H1 (cell line): Measurements from ENCODE around the gene SMAD7. TPM values are rescaled to one million over a fixed set of nuclear protein-coding genes. Genes with fewer than 3 reads are reported as not detected.

Experiments
- CTCF ChIA-PET: fragments of 300-600 bp; sonication (Branson Sonifier 250); formaldehyde crosslinking; loops from one replicate; lab custom pipeline; 2021; ENCODE audit not compliant: partially characterized antibody; lab: Charles Lee
- POLR2A ChIA-PET: fragments of 300-600 bp; sonication (Branson Sonifier 250); formaldehyde crosslinking; loops from one replicate; lab custom pipeline; 2021; ENCODE audit warnings: inconsistent platforms; ENCODE audit not compliant: partially characterized antibody; lab: Charles Lee
- DNase-seq, 2 experiments: peaks; one replicate each; pipeline versions ENCODE4 v3.0.0 to v3.0.0-alpha.2; 2010 to 2022; ENCODE audit warnings: low spot score in 2 of 2, low read depth in 1 of 2, mixed read lengths in 1 of 2
- FAIRE-seq: peaks from 2 replicates; lab custom pipeline; 2011; peaks lifted over from hg19 to GRCh38; lab: Jason Lieb, UNC
- H2AFZ ChIP-seq: 2 replicates; pipeline ENCODE4 v1.8.1; 2012; ENCODE audit warnings: low read length, inconsistent platforms
- H2AK5ac ChIP-seq: 2 replicates; pipeline ENCODE4 v1.6.1; 2013; ENCODE audit warnings: low read depth, low read length
- H2BK120ac ChIP-seq: replicated peaks from 2 replicates; pipeline ENCODE3; 2013; ENCODE audit warnings: low read depth, low read length, inconsistent platforms
- H2BK12ac ChIP-seq: 2 replicates; pipeline ENCODE4 v1.6.1; 2013; ENCODE audit warnings: low read depth, low read length
- H2BK15ac ChIP-seq: 2 replicates; pipeline ENCODE4 v1.6.1; 2013; ENCODE audit warnings: low read length
- H2BK20ac ChIP-seq: 2 replicates; pipeline ENCODE4 v1.6.1; 2013; ENCODE audit warnings: low read length
- H2BK5ac ChIP-seq: 2 replicates; pipeline ENCODE4 v1.6.1; 2013; ENCODE audit warnings: low read depth, low read length
- H3K14ac ChIP-seq: 2 replicates; pipeline ENCODE4 v1.6.1; 2013; ENCODE audit warnings: inconsistent platforms; ENCODE audit not compliant: insufficient read length
- H3K18ac ChIP-seq: 2 replicates; pipeline ENCODE4 v1.6.1; 2013; ENCODE audit warnings: low read length; ENCODE audit errors: extremely low read depth
- H3K23ac ChIP-seq: 2 replicates; pipeline ENCODE4 v1.6.1; 2013; ENCODE audit warnings: inconsistent platforms; ENCODE audit not compliant: insufficient read length
- H3K23me2 ChIP-seq: 2 replicates; pipeline ENCODE4 v1.6.1; 2013; ENCODE audit warnings: low read depth, low read length
- H3K27ac ChIP-seq: 2 replicates; pipeline ENCODE4 v1.6.1; 2011; ENCODE audit warnings: low read depth, low read length, inconsistent platforms
- H3K27me3 ChIP-seq, 4 experiments: replicated peaks in 1 of 4; 1 replicate in 1 of 4; 2 replicates in 3 of 4; pipeline versions ENCODE4 v1.6.1 to v1.8.1; 2011 to 2013; ENCODE audit warnings: low read length in 3 of 4, mild to moderate bottlenecking in 3 of 4, inconsistent platforms in 2 of 4, mixed read lengths in 2 of 4, moderate library complexity in 1 of 4; ENCODE audit not compliant: control insufficient read depth in 3 of 4, insufficient read depth in 3 of 4; ENCODE audit errors: extremely low read depth in 1 of 4
- H3K36me3 ChIP-seq, 4 experiments: 2 replicates each; pipeline versions ENCODE4 v1.6.1 to v1.8.1; 2011 to 2013; ENCODE audit warnings: mild to moderate bottlenecking in 4 of 4, low read length in 3 of 4, moderate library complexity in 2 of 4, control low read depth in 1 of 4, inconsistent platforms in 1 of 4; ENCODE audit not compliant: insufficient read depth in 4 of 4, control insufficient read depth in 2 of 4
- H3K4ac ChIP-seq: replicated peaks from 2 replicates; pipeline ENCODE3; 2013; ENCODE audit warnings: low read length, low read depth, mixed read lengths, inconsistent platforms; ENCODE audit not compliant: insufficient read length
- H3K4me1 ChIP-seq, 4 experiments: replicated peaks in 1 of 4; 1 replicate in 1 of 4; 2 replicates in 3 of 4; pipeline versions ENCODE4 v1.6.1 to v1.8.1; 2011 to 2013; ENCODE audit warnings: low read length in 3 of 4, inconsistent platforms in 2 of 4, mixed read lengths in 1 of 4; ENCODE audit not compliant: insufficient read depth in 4 of 4, control insufficient read depth in 3 of 4
- H3K4me2 ChIP-seq, 2 experiments: 2 replicates each; pipeline versions ENCODE4 v1.6.1 to v1.8.1; 2011 to 2013; ENCODE audit warnings: low read depth in 2 of 2, low read length in 2 of 2, control low read depth in 1 of 2, inconsistent platforms in 1 of 2, mild to moderate bottlenecking in 1 of 2; ENCODE audit not compliant: insufficient read depth in 1 of 2
- H3K4me3 ChIP-seq, 4 experiments: fragments of 200-600, 300-600 bp in 1 of 4; sonication (generic), shearing (Covaris generic), sonication (Bioruptor Twin) in 1 of 4; 2 replicates each; pipeline versions ENCODE4 v1.5.1 to v1.8.1; 2011 to 2016; ENCODE audit warnings: low read length in 4 of 4, low read depth in 3 of 4, control low read depth in 2 of 4, inconsistent platforms in 2 of 4, mild to moderate bottlenecking in 2 of 4, mixed read lengths in 1 of 4, moderate library complexity in 1 of 4; ENCODE audit not compliant: insufficient read depth in 2 of 4; ENCODE audit errors: extremely low read depth in 1 of 4
- H3K56ac ChIP-seq: replicated peaks from 2 replicates; pipeline ENCODE3; 2013; ENCODE audit warnings: low read depth, mild to moderate bottlenecking, mixed read lengths, low read length, inconsistent platforms; ENCODE audit not compliant: insufficient read length
- H3K79me1 ChIP-seq: 2 replicates; pipeline ENCODE4 v1.6.1; 2013; ENCODE audit warnings: low read depth, low read length, control low read depth
- H3K79me2 ChIP-seq, 2 experiments: 2 replicates each; pipeline versions ENCODE4 v1.6.1 to v1.8.1; 2012 to 2013; ENCODE audit warnings: low read length in 2 of 2, mild to moderate bottlenecking in 2 of 2, inconsistent platforms in 1 of 2; ENCODE audit not compliant: insufficient read depth in 2 of 2, control insufficient read depth in 1 of 2
- H3K9ac ChIP-seq, 4 experiments: replicated peaks in 1 of 4; 1 replicate in 1 of 4; 2 replicates in 3 of 4; pipeline versions ENCODE4 v1.6.1 to v1.8.1; 2011 to 2013; ENCODE audit warnings: low read depth in 3 of 4, low read length in 3 of 4, control low read depth in 2 of 4, mild to moderate bottlenecking in 2 of 4, moderate library complexity in 2 of 4, inconsistent platforms in 1 of 4; ENCODE audit errors: extremely low read depth in 1 of 4
- H3K9me3 ChIP-seq, 2 experiments: 2 replicates each; pipeline versions ENCODE4 v1.6.1 to v1.8.1; 2012 to 2013; ENCODE audit warnings: mild to moderate bottlenecking in 2 of 2, moderate library complexity in 2 of 2, control low read depth in 1 of 2, inconsistent platforms in 1 of 2, low read depth in 1 of 2, low read length in 1 of 2, mixed read lengths in 1 of 2; ENCODE audit not compliant: insufficient read depth in 2 of 2
- H4K20me1 ChIP-seq, 2 experiments: replicated peaks in 1 of 2; 2 replicates each; pipeline versions ENCODE3 to v1.8.1; 2011 to 2013; ENCODE audit warnings: inconsistent platforms in 2 of 2, low read length in 2 of 2, mild to moderate bottlenecking in 1 of 2; ENCODE audit not compliant: insufficient read depth in 2 of 2, control insufficient read depth in 1 of 2
- H4K5ac ChIP-seq: 2 replicates; pipeline ENCODE4 v1.6.1; 2013; ENCODE audit warnings: low read length, low read depth, mixed read lengths, inconsistent platforms; ENCODE audit not compliant: insufficient read length
- H4K8ac ChIP-seq: 2 replicates; pipeline ENCODE4 v1.8.0; 2013; ENCODE audit warnings: mild to moderate bottlenecking, moderate library complexity, low read length, inconsistent platforms; ENCODE audit not compliant: insufficient read depth; ENCODE audit errors: extremely low read depth
- H4K91ac ChIP-seq: replicated peaks from 2 replicates; pipeline ENCODE3; 2013; ENCODE audit warnings: low read length, mixed read lengths, inconsistent platforms; ENCODE audit not compliant: insufficient read length
- ASH2L ChIP-seq: fragments of 200-600, 300-600 bp; sonication (generic); IDR thresholded peaks from one replicate; pipeline ENCODE4 v1.7.1; 2017; ENCODE audit warnings: low read length
- BACH1 ChIP-seq: IDR thresholded peaks from 2 replicates; pipeline ENCODE4 v1.6.1; 2012; ENCODE audit warnings: low read length, improper control_type of control experiment
- CHD2 ChIP-seq: IDR thresholded peaks from 2 replicates; pipeline ENCODE4 v1.6.1; 2012; ENCODE audit warnings: low read length, improper control_type of control experiment
- EP300 ChIP-seq, 2 experiments: IDR thresholded peaks; 1 replicate in 1 of 2; 2 replicates in 1 of 2; pipeline ENCODE4 v1.6.1; 2011 to 2012; ENCODE audit warnings: low read depth in 2 of 2, low read length in 2 of 2, mild to moderate bottlenecking in 2 of 2, borderline replicate concordance in 1 of 2, inconsistent platforms in 1 of 2, moderate library complexity in 1 of 2
- FOSL1 ChIP-seq: IDR thresholded peaks from 2 replicates; pipeline ENCODE4 v1.6.1; 2011; ENCODE audit warnings: mild to moderate bottlenecking, low read depth, low read length, moderate library complexity; ENCODE audit not compliant: insufficient read depth
- HDAC6 ChIP-seq: IDR thresholded peaks from one replicate; pipeline ENCODE4 v1.7.1; 2012; ENCODE audit warnings: low read depth, mild to moderate bottlenecking, inconsistent platforms, low read length, moderate library complexity
- KDM5A ChIP-seq: fragments of 200-600 bp; IDR thresholded peaks from 2 replicates; pipeline ENCODE4 v1.7.1; 2012; ENCODE audit warnings: mild to moderate bottlenecking, low read length, inconsistent platforms, mixed read lengths
- MAFK ChIP-seq: IDR thresholded peaks from 2 replicates; pipeline ENCODE4 v1.6.1; 2012; ENCODE audit warnings: low read depth, mild to moderate bottlenecking, improper control_type of control experiment, low read length
- MAX ChIP-seq: IDR thresholded peaks from 2 replicates; pipeline ENCODE4 v1.6.1; 2012; ENCODE audit warnings: inconsistent platforms
- POU5F1 ChIP-seq: IDR thresholded peaks from 2 replicates; pipeline ENCODE4 v1.6.1; 2011; ENCODE audit warnings: low read depth, mild to moderate bottlenecking, low read length, moderate library complexity
- SIRT6 ChIP-seq: IDR thresholded peaks from one replicate; pipeline ENCODE4 v1.7.1; 2012; ENCODE audit warnings: low read length, inconsistent platforms
- SP4 ChIP-seq: IDR thresholded peaks from 2 replicates; pipeline ENCODE4 v1.6.1; 2012; ENCODE audit warnings: low read length, inconsistent platforms
- TAF1 ChIP-seq: IDR thresholded peaks from 2 replicates; pipeline ENCODE4 v1.6.1; 2011; ENCODE audit warnings: mild to moderate bottlenecking, low read depth, low read length
- YY1 ChIP-seq: IDR thresholded peaks from 2 replicates; pipeline ENCODE4 v1.6.1; 2011; ENCODE audit warnings: low read depth, mild to moderate bottlenecking, low read length
- WGBS, 2 experiments: shearing (Covaris generic) in 1 of 2; methylation state at CpG; one replicate each; pipeline versions ENCODE4 v1.1.6 to v1.1.7; 2013 to 2015; ENCODE audit warnings: low lambda C conversion rate in 2 of 2, mixed read lengths in 2 of 2, inconsistent platforms in 1 of 2, low coverage in 1 of 2, missing lambda C conversion rate in 1 of 2; ENCODE audit not compliant: insufficient replicate concordance in 2 of 2, insufficient coverage in 1 of 2, insufficient read length in 1 of 2; ENCODE audit errors: extremely low coverage in 1 of 2, missing lambda C conversion rate in 1 of 2; 5-methylcytosine and 5-hydroxymethylcytosine counted together
- polyA plus RNA-seq, 7 experiments: library from polyadenylated mRNA; depleted of rRNA in 3 of 7; stranded (reverse) in 5 of 7; unstranded in 2 of 7; fragments of >200 nt in 5 of 7; fragments of 200-250 nt in 2 of 7; gene quantifications; 1 replicate in 5 of 7; 2 replicates in 1 of 7; 4 replicates in 1 of 7; pipeline versions ENCODE4 v1.2.1 to v1.2.3, GENCODE V29; 2011 to 2013; ENCODE audit warnings: missing spikeins in 2 of 7, mixed read lengths in 2 of 7
- total RNA-seq: library from RNA; stranded (reverse); fragmentation: NEBNext Ultra II Directional; extraction: Animal tissue kit (Norgen Biotek cat#: 25700); gene quantifications from 2 replicates; pipeline ENCODE4 v1.2.1, GENCODE V29; 2021

Gene SMAD7
- total and polyA plus RNA-seq, 2 of the 8 experiments (the other 6 are each of a cell fraction or from before 2014, with no cell fraction given): 6.5 to 15.5 TPM

GRCh38 chr18:48875314-48875941 lies 75.3 kb downstream of the SMAD7 start:
- H2BK120ac ChIP-seq: no peak overlapping the region
- H2AFZ ChIP-seq: no peak overlapping the region
- no peak overlapping the region for H3K4me2 ChIP-seq
- H4K8ac ChIP-seq: no peak overlapping the region
- H3K27me3 ChIP-seq: 0 out of 7 replicates have a peak, but pooled peaks cover 0 to 3% (median 1%) of the 10 kb centered on the region in 4 experiments
- no peak overlapping the region for H4K5ac ChIP-seq
- peaks cover 0 to 13% (median 10%) of the 10 kb centered on the region in 4 experiments; a peak in 6 of 7 replicates for H3K4me1 ChIP-seq
- POLR2A ChIA-PET: interaction anchor here (2.3 kb wide), 1 partner anchor 15 kb away, joined by 6 read pairs; no protein-coding TSS in a partner anchor
- no peaks in the 10 kb centered on the region for H3K23me2 ChIP-seq
- H2BK15ac ChIP-seq: no peak overlapping the region
- H3K36me3 ChIP-seq: no peaks in the 10 kb centered on the region
- no peaks in the 10 kb centered on the region for H3K79me1 ChIP-seq
- FAIRE-seq (no peak), DNase-seq (no peak)
- WGBS, 2 experiments: 93% methylated on average over 18 of the region's 18 CpGs; no CpG with 5 or more reads in 1 of the 2 experiments
- H4K20me1 ChIP-seq: no peaks in the 10 kb centered on the region
- no peak overlapping the region for H3K23ac ChIP-seq
- H3K14ac ChIP-seq: no peak overlapping the region
- no peak overlapping the region for H3K4me3 ChIP-seq
- no peak overlapping the region for H3K27ac ChIP-seq
- no peaks in the 10 kb centered on the region for H3K79me2 ChIP-seq
- CTCF ChIA-PET: interaction anchor here (0.7 to 2.9 kb wide), 13 partner anchors 8 to 515 kb away, joined by 3 to 24 read pairs (median 4); no protein-coding TSS in a partner anchor
- no peak overlapping the region for H2BK12ac ChIP-seq
- no peak overlapping the region for H4K91ac ChIP-seq
- no peak overlapping the region for H2AK5ac ChIP-seq
- H3K9me3 ChIP-seq: no peaks in the 10 kb centered on the region
- no peak overlapping the region for H3K4ac ChIP-seq
- no peak overlapping the region; the same call in 1 of the 2 replicates for H3K18ac ChIP-seq
- no peak overlapping the region for H2BK20ac ChIP-seq
- H2BK5ac ChIP-seq: no peak overlapping the region
- no peak overlapping the region for H3K9ac ChIP-seq
- no peak overlapping the region for H3K56ac ChIP-seq
- no peak for TF ChIP-seq BACH1
- TF ChIP-seq ASH2L: no peak
- no peak for TF ChIP-seq TAF1
- no peak for TF ChIP-seq FOSL1
- no peak for TF ChIP-seq HDAC6
- TF ChIP-seq EP300 (IDR thresholded peaks at IDR 0.05; ENCODE audit: borderline replicate concordance in 1 of 2, low read depth in 2 of 2, low read length in 2 of 2): no peak
- TF ChIP-seq SIRT6: no peak
- TF ChIP-seq MAX: no peak
- TF ChIP-seq SP4: no peak
- TF ChIP-seq POU5F1: no peak
- TF ChIP-seq KDM5A: no peak
- TF ChIP-seq MAFK: no peak
- TF ChIP-seq CHD2: no peak
- TF ChIP-seq YY1: no peak
